Measurements from ENCODE around the gene LMNB1.
A peak's percentile ranks its signal among the peaks of the same experiment; 100 is the strongest.
"Not testable (repeated sequence)": the region's sequence is repeated elsewhere in the genome, so short reads cannot be mapped to it uniquely, and the experiment has no call there.

Gene LMNB1

GRCh38 chr5:126851501-126852011, 74.6 kb downstream of the LMNB1 start:
- DNase-seq (ENCODE audit: low read depth), result no peak
- no peak overlapping the region for H3K4me3 ChIP-seq (ENCODE audit: low read depth, low read length)

GRCh38 chr5:126852091-126852571, 75.2 kb downstream of the LMNB1 start:
- no peak overlapping the region for H3K4me3 ChIP-seq (ENCODE audit: low read depth, low read length)
- no peak for DNase-seq (ENCODE audit: low read depth)

DNA sequence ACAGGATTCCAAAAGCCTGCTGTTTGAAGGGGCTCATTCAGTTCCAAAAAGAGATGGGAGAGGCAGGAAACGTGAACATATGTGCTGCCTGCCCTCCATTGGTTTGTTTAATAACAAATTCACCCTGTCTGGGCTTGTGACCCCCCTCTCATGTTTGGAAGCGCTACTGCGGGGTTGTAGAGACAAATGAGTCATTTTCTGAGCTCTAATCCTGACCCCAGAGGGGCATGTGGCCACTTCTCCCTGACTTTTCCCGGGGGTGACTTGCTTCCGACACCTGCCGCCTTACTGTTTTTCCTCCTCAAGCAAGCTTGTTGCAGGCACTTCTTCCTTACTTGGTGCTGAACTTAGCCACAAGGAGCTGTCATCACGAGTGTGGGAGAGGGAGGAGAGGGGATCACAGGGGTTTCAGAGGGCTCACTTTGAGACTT, 75.9 kb downstream of the LMNB1 start:
- no peak overlapping the region for H3K4me3 ChIP-seq (ENCODE audit: low read depth, low read length)
- DNase-seq (ENCODE audit: low read depth), result no peak

- not testable (repeated sequence) for H3K4me3 ChIP-seq (ENCODE audit: low read depth, low read length); DNase-seq (ENCODE audit: low read depth)
Measured at GRCh38 chr5:126853541-126854307, 76.8 kb downstream of the LMNB1 start.

- H3K4me3 ChIP-seq (ENCODE audit: low read depth, low read length), result no peak overlapping the region
- no peak for DNase-seq (ENCODE audit: low read depth)
Measured at GRCh38 chr5:126854526-126855110, 77.7 kb downstream of the LMNB1 start.

- H3K4me3 ChIP-seq (ENCODE audit: low read depth, low read length), result no peak overlapping the region
- no peak for DNase-seq (ENCODE audit: low read depth)
Measured at GRCh38 chr5:126855266-126855665, 78.3 kb downstream of the LMNB1 start.

- H3K4me3 ChIP-seq (ENCODE audit: low read depth, low read length), result no peak overlapping the region
- peak; percentile 54 for DNase-seq (ENCODE audit: low read depth)
Measured at GRCh38 chr5:126857472-126858410, 80.8 kb downstream of the LMNB1 start.

GRCh38 chr5:126858441-126858840, 81.5 kb downstream of the LMNB1 start:
- no peak overlapping the region for H3K4me3 ChIP-seq (ENCODE audit: low read depth, low read length)
- no peak for DNase-seq (ENCODE audit: low read depth)

DNA sequence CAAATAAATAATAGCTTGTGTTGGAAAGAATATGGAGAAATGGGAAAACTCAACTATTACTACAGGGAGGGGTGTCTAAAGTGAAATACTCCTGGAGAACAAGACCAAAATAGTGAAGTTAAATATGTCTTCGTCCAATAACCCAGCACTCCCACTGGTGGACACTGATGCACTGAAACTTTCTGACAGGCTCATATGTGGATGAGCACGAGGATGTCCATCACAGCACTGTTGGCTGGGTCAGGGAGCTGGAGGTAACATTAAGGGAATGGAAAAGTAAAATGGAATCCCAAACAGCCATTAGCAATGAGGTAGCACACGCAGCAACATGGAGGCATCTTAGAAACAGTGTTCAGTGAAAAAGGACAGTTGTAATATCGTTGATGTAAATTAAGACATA, 86.5 kb downstream of the LMNB1 start:
- no peak for DNase-seq (ENCODE audit: low read depth)
- H3K4me3 ChIP-seq (ENCODE audit: low read depth, low read length), result no peak overlapping the region

- no peak overlapping the region for H3K4me3 ChIP-seq (ENCODE audit: low read depth, low read length)
- no peak for DNase-seq (ENCODE audit: low read depth)
Measured at GRCh38 chr5:126864042-126864688, 87.2 kb downstream of the LMNB1 start.

GRCh38 chr5:126865299-126865698, 88.4 kb downstream of the LMNB1 start:
- peak; percentile 64 for DNase-seq (ENCODE audit: low read depth)
- no peak overlapping the region for H3K4me3 ChIP-seq (ENCODE audit: low read depth, low read length)

DNA sequence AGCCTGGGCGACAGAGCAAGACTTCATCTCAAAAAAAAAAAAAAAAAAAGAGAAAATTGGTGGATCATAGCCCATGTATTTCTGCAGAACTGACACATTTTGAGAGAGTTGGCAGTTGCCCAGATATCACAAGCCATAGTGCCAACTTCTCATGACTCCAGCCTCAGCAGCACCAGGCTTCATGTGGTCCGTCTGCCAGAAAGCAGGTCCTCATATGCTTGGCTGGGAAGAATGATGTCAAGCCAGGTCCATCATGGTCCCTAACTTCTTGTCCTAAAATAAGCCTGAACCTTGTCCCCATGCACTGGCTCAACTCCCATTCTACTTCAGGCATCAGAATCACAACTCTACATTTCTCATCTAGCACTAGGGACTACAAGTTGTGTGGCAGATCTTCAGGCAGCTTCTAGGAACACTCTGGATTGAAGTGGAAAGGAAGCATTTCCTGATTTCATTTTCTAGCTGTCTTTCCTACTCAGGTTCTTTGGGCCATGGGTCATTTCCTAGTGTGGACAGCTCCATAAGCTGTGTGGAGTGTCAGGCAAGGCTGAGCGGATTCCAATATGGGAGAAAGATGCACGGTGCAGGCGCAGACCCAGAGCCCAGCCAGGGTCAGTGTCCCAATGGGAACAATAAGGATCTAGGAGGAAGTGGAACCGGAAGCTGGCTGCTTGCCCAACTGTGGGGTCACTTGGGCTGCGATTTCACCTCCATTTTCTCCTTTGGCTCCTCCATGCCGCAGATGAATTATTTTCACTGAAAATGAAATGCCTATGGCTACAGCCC, 90.1 kb downstream of the LMNB1 start:
- H3K4me3 ChIP-seq (ENCODE audit: low read depth, low read length), result no peak overlapping the region
- no peak for DNase-seq (ENCODE audit: low read depth)

DNA sequence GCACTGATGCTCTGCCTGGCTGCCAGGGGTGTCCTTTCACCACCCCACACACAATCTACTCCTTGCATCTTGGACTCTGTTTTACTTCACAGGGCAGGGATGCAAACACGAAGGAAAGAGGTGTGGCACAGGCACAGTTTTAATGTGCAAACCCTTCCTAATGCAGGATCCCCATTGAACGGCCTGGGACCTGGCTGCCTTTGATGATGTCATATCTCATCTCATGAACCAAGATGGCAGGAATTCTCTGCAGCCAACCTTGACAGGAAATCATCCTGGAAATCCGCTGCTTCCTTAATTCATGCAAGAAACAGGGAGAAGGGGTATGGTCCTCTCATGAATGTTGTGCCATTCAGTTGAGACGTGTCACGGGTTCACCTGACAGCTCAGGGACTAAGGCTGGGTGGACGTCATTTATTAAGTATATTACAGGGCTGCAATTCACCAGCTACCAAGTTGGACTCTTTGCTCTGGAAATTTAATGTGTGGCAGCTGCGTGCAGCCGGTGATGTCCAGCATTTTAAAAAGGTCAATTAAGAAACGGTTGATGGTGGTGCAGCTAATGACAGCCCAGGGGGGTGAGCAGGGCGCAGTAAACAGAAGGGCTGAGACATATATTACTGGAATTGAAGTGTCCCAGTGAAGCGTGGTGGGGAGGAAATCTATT, 91.5 kb downstream of the LMNB1 start:
- no peak for DNase-seq (ENCODE audit: low read depth)
- H3K4me3 ChIP-seq (ENCODE audit: low read depth, low read length), result no peak overlapping the region

DNA sequence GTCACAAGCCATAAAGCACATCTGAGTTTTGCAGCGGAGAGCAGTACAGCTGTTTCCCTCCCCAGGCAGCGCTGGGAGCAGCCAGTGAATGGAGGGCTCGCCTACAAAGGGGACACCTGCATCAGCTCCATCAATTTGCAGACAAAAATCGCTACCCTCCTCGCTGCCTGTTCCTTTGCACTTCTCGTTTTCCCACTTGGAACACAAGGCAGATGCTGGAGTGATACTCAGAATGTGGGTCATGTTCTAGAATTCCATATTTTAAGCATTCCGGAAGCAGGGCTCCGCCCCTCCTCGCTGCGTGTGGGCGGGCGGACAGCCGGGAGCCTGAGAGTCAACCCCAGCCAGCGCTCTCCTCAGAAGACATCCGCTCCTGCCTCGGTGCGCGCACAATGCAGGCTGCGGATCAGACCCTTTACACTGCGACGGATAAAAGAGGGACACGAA, 92.1 kb downstream of the LMNB1 start:
- DNase-seq (ENCODE audit: low read depth), result no peak

DNA sequence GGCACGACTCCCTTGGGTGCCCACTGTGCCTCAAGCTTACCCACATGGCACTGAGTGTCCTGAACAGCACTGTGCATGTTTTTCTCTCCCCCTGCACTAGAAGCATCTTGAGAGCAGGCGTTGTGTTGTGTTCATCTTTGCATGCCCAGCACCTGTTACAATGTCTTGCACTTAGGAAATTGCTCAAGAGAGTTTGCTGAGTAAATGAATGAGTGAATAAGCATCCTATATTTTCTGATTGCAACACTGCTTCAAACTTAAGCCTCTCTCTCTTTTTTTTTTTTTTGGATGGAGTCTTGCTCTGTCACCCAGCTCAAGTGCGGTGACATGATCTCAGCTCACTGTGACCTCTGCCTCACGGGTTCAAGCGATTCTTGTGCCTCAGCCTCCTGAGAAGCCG, 94.5 kb downstream of the LMNB1 start:
- no peak overlapping the region for H3K4me3 ChIP-seq (ENCODE audit: low read depth, low read length)
- DNase-seq (ENCODE audit: low read depth), result no peak

More for the DNA sequence above, 92.1 kb downstream of the LMNB1 start:
- peak overlapping the region; percentile 26 for H3K4me3 ChIP-seq (ENCODE audit: low read depth, low read length)

DNA sequence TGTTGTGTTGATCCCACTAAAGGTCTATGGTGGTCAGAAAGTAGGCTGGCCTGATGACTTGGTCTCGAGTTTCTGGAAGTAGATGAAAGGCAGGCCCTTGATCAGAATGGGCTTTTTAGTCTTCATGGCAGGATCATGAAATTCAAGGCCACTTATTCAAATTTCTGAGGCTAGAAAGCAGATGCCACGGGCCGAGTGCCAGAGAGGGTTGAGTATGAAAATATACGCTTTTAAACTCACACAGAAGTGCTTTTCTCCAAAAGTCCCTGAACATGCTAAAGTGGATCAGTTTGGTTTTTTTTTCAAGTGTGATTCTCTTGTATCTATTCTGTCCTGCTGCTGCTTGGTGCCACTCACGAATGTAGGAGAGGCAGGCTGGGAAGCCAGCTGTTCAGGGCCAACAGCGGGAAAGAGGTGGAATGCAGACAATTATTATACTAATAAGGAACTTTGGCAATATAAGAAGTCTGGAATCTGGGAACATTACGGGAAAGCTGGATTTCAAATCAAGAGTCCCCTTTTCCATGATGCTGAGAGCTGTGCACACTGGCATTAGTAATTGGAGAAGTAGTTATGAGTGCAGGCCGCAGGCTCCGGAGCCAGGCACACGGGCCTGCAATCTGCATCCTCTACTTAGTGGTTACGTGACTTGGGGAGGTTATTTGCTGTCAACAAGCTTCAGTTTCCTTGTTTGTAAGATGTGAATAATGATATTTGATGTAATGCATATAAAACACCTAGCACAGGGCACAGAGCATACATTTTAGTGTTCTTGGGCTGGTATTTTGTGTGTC, 95.8 kb downstream of the LMNB1 start:
- no peak for DNase-seq (ENCODE audit: low read depth)

DNA sequence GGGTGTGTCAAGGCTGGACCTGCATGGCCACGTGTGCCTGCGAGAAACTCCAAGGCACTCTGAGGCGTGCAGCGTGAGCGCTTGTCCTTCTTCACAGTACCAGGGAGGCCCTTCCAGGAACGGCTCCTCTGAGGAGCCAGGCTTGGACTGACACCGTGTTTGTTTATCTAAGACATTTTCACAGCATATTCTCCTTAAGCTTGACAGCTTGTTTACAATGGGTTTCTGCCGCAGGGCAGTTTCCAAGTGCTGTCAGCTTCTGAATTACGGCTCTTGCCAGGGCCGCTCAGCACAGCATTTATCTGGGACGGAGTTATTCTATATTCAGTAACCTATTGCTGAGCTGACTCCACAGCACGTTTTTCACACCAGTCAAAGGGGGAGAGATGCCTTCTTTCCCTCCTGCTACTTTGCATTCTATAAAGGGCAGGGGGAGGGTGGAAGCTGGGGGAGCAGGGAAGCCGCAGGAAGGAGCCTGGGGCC, 98.4 kb downstream of the LMNB1 start:
- DNase-seq (ENCODE audit: low read depth), result no peak
- no peak overlapping the region for H3K4me3 ChIP-seq (ENCODE audit: low read depth, low read length)

More for the DNA sequence above, 95.8 kb downstream of the LMNB1 start:
- no peak overlapping the region for H3K4me3 ChIP-seq (ENCODE audit: low read depth, low read length)

Data from skeletal muscle cell (primary cell).